Prostate gland (tissue), 2 donors: ENCODE data around the gene CIROP. TPM values are rescaled to one million over a fixed set of nuclear protein-coding genes. Genes with fewer than 3 reads are reported as not detected.

Experiments used
- DNase-seq: peaks from one replicate; pipeline ENCODE4 v3.0.0-alpha.2; 2019; ENCODE audit warnings: low spot score
- H3K27ac ChIP-seq, 2 donors: fragments of 200-600 bp; sonication (generic); 2 replicates each; pipeline ENCODE4 v1.5.1; 2017 to 2019
- H3K27me3 ChIP-seq: fragments of 200-600 bp; sonication (generic); replicated peaks from 2 replicates; pipeline ENCODE4 v1.5.1; 2019; ENCODE audit not compliant: insufficient read depth
- H3K36me3 ChIP-seq, 2 donors: fragments of 200-600 bp; sonication (generic); 1 replicate in 1 of 2; 2 replicates in 1 of 2; pipeline versions ENCODE4 v1.5.1 to v1.8.1; 2017 to 2019
- H3K4me1 ChIP-seq: fragments of 200-600 bp; sonication (generic); replicated peaks from 2 replicates; pipeline ENCODE4 v1.5.1; 2019
- H3K4me3 ChIP-seq, 2 donors: fragments of 200-600 bp; sonication (generic); 2 replicates each; pipeline ENCODE4 v1.5.1; 2017 to 2019
- H3K9me3 ChIP-seq: fragments of 200-600 bp; sonication (generic); 2 replicates; pipeline ENCODE4 v1.5.1; 2017
- POLR2A ChIP-seq: fragments of 450-650 bp; IDR thresholded peaks from one replicate; pipeline ENCODE4 v1.6.1; 2016; ENCODE audit warnings: antibody characterized with exemption, mild to moderate bottlenecking
- POLR2AphosphoS5 ChIP-seq: sonication (generic); formaldehyde crosslinking; IDR thresholded peaks from one replicate; pipeline ENCODE4 v1.6.1; 2017; ENCODE audit warnings: antibody characterized with exemption
- WGBS: methylation state at CpG from one replicate; pipeline ENCODE4 v1.1.5; 2018; 5-methylcytosine and 5-hydroxymethylcytosine counted together
- intact Hi-C: fragments of 100-400 bp; cut with DNase I; formaldehyde crosslinking; loops from one replicate; pipeline ENCODE4 v1.14.2; 2022
- total RNA-seq, 2 donors: library from RNA; depleted of rRNA; stranded (reverse); fragments of >200 nt; gene quantifications; one replicate each; pipeline ENCODE4 v1.1.0, GENCODE V29; 2016
- TF ChIP-seq, protein P1 (sequence below), 4 experiments: fragments of 200-600 bp in 2 of 4; fragments of 450-650 bp in 2 of 4; sonication (generic) in 2 of 4; IDR thresholded peaks; 1 replicate in 3 of 4; 2 replicates in 1 of 4; pipeline ENCODE4 v1.5.1; 2016 to 2019; ENCODE audit warnings: antibody characterized with exemption in 4 of 4, mild to moderate bottlenecking in 2 of 4, moderate library complexity in 2 of 4

The CIROP gene
- total RNA-seq, 2 donors from 2014 or later, result not detected

DNA sequence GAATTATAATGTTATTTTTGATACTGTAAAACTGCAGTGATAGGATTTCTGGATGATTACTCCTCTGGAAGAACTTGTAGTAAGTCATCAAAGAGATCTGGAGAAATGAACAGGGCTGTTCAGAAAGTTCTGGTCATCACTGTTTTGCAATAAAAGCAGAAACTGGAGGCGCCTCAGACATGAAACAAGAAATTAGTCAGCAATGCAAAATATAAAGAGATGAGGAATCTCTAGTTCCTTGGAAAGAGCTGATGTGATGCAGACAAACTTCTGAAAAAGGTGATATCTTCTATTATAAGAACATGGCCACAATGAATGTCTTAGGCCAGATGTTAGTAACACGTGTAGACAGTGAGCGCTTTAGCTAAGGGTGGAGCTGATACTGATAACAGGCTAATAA lies 19.3 kb downstream of the CIROP start:
- DNase-seq, result no peak
- TF ChIP-seq, protein P1, sequence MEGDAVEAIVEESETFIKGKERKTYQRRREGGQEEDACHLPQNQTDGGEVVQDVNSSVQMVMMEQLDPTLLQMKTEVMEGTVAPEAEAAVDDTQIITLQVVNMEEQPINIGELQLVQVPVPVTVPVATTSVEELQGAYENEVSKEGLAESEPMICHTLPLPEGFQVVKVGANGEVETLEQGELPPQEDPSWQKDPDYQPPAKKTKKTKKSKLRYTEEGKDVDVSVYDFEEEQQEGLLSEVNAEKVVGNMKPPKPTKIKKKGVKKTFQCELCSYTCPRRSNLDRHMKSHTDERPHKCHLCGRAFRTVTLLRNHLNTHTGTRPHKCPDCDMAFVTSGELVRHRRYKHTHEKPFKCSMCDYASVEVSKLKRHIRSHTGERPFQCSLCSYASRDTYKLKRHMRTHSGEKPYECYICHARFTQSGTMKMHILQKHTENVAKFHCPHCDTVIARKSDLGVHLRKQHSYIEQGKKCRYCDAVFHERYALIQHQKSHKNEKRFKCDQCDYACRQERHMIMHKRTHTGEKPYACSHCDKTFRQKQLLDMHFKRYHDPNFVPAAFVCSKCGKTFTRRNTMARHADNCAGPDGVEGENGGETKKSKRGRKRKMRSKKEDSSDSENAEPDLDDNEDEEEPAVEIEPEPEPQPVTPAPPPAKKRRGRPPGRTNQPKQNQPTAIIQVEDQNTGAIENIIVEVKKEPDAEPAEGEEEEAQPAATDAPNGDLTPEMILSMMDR (IDR thresholded peaks at IDR 0.05), result no peak
- TF ChIP-seq POLR2AphosphoS5, result no peak
- no peak for TF ChIP-seq POLR2A
- Histone ChIP-seq H3K27me3 (no peaks in the 10 kb centered on the region), H3K9me3 (no peaks in the 10 kb centered on the region), H3K4me1 (no peaks in the 10 kb centered on the region), H3K4me3 (no peak overlapping the region), H3K27ac (no peak overlapping the region), H3K36me3 (peaks cover 7 to 8% of the 10 kb centered on the region in 2 donors)
- intact Hi-C loops, result no loop called here
- WGBS, result 69% methylated on average over 3 of the region's 3 CpGs

DNA sequence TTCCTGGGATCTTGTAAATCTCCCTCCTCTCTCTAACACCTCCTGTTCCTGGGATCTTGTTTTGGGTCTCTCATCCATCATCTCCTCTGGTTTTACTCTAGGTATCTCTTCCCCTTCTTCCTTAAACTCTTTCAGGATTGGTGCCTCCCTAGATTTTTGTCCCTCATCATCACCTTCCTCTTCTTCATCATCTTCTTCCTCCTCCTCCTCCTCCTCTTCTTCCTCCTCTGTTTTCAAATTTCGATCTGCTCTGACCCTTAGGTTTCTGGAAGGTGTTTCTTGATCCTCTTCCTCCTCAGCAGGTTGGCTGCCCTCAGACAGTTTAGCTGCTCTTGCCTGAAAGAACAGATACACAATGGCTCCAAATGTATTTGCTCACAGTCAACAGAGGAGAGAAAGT lies 24.3 kb downstream of the CIROP start:
- 88% methylated on average over 1 of the region's 1 CpG for WGBS
- H3K36me3 ChIP-seq, result peaks cover 12 to 30% of the 10 kb centered on the region in 2 donors

GRCh38 chr14:23079716-23080115 lies 25.1 kb downstream of the CIROP start:
- DNase-seq, result no peak
- Histone ChIP-seq H3K4me3 (no peak overlapping the region), H3K27me3 (no peaks in the 10 kb centered on the region), H3K4me1 (no peaks in the 10 kb centered on the region), H3K36me3 (peaks cover 12 to 30% of the 10 kb centered on the region in 2 donors), H3K27ac (peak overlapping the region in 1 of 2 donors; percentile 3), H3K9me3 (no peaks in the 10 kb centered on the region)
- 89% methylated on average over 2 of the region's 2 CpGs for WGBS
- intact Hi-C loops, result no loop called here
- no peak for TF ChIP-seq POLR2AphosphoS5
- no peak for TF ChIP-seq POLR2A
- TF ChIP-seq, protein P1 (IDR thresholded peaks at IDR 0.05), result no peak

More for the DNA sequence above, 24.3 kb downstream of the CIROP start:
- Histone ChIP-seq H3K27me3 (no peaks in the 10 kb centered on the region), H3K4me1 (no peaks in the 10 kb centered on the region), H3K27ac (no peak overlapping the region), H3K9me3 (no peaks in the 10 kb centered on the region), H3K4me3 (no peak overlapping the region)
- TF ChIP-seq POLR2A, result no peak
- TF ChIP-seq, protein P1 (IDR thresholded peaks at IDR 0.05), result no peak
- TF ChIP-seq POLR2AphosphoS5, result no peak
- intact Hi-C loops, result no loop called here
- no peak for DNase-seq

GRCh38 chr14:23078692-23079116 lies 26.1 kb downstream of the CIROP start:
- no peaks in the 10 kb centered on the region for H3K27me3 ChIP-seq
- no peak overlapping the region for H3K4me3 ChIP-seq
- intact Hi-C loops, result no loop called here
- DNase-seq, result no peak
- no peaks in the 10 kb centered on the region for H3K4me1 ChIP-seq
- H3K36me3 ChIP-seq, result peaks cover 12 to 30% of the 10 kb centered on the region in 2 donors
- WGBS, result 40% methylated on average over 2 of the region's 2 CpGs
- peak overlapping the region in 1 of 2 donors; percentile 8 for H3K27ac ChIP-seq
- TF ChIP-seq POLR2AphosphoS5 (peak; percentile 48), POLR2A (no peak)
- TF ChIP-seq, protein P1 (IDR thresholded peaks at IDR 0.05), result no peak
- no peaks in the 10 kb centered on the region for H3K9me3 ChIP-seq

DNA sequence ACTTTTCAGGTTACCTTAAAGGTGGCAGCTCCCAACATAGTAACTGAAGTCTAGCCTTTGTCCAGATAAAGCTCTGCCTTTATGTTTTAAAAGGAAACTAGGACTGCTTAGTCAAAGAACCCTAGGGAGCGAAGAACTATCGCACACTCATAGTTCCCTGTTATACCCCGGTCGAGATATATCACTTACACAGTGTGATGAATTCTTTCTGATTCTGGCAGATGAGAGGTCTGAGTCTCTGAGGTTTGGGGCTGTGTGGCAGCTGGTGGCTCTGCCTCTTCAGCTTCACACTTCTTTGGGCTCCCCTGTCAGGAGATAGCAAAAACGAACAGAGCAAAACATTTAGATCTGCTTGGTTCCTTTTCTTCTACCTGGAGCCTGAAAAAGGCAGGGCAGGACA lies 26.8 kb downstream of the CIROP start:
- H3K27me3 ChIP-seq, result no peaks in the 10 kb centered on the region

More for the DNA sequence above, 26.8 kb downstream of the CIROP start:
- Histone ChIP-seq H3K36me3 (peaks cover 12 to 30% of the 10 kb centered on the region in 2 donors), H3K9me3 (no peaks in the 10 kb centered on the region), H3K27ac (no peak overlapping the region), H3K4me1 (no peaks in the 10 kb centered on the region), H3K4me3 (no peak overlapping the region)
- 91% methylated on average over 5 of the region's 5 CpGs for WGBS
- no peak for TF ChIP-seq POLR2AphosphoS5
- no peak for TF ChIP-seq POLR2A
- TF ChIP-seq, protein P1 (IDR thresholded peaks at IDR 0.05), result no peak
- DNase-seq, result no peak
- intact Hi-C loops, result no loop called here
